ENCODE measurements around the gene AGL.
"Not testable (repeated sequence)": the region's sequence is repeated elsewhere in the genome, so short reads cannot be mapped to it uniquely, and the experiment has no call there.

Gene AGL

DNA sequence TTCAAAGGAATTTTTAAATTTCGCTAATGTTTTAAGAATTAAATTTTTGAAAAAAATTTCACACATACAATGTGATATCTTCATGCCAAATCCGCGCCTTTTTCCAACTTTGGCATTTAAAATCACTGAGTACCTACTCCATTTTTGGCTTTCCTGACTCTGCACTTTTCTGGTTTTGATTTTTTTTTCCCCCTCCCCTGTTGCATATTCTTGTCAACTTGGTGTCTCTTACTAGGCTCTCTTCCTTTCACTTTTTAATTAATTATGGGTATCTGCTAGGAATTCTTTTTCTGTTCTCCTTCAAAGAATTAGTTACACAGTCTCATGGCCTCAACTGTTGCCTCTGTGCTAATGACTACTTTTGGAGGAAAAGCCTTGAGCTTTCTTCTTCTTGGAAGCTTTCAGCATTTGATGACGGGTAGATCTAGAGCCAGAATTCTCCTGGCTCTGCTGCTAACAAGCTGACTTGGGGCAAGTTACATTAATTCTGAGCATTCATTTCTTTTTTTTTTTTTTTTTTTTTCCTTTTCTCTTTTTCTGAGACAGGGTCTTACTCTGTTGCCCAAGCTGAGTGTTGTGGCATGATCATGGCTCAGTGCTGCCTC lies 1.8 kb downstream of the AGL start:
- no peak for DNase-seq (ENCODE audit: low read depth, low spot score)

DNA sequence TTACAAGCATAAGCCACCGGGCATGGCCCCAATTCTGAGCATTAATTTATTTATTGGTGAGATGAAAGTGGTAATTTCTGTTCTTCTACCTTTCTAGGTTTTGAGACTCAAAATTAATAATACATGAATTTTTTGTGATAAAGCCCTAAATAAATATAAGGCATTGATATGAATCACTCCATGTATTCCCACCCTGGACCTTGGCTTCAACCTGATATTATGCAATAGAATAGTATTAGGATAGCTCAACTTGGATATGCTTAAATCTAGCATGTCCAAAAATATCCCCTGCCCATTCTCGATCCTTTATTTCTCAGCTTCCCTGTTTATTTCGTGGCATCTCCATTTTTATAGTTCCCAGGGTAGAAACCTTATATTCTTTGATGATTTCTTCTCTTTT lies 2.5 kb downstream of the AGL start:
- no peak for DNase-seq (ENCODE audit: low read depth, low spot score)

DNA sequence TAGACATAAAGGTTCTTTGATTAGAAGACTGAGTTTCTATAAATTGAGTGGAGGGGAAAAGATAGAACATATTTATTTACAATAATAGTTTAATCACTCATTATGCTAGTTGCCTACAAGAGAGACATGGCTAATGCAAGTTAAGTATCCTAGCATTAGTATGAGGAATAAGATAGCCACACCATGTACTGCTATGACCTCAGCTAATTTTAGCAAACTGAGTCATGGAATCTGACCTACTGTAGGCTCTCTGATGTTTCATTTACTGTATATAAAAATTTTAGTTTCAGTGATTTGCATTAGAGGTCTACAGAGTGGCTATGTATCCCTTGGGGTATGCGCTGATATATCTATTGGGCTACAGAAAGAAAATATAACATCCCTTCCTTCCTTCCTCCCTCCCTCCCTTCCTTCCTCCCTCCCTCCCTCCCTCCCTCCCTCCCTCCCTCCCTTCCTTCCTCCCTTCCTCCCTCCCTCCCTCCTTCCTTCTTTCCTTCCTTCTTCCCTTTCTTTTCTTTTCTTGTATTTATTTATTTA lies 5.8 kb downstream of the AGL start:
- no peak for DNase-seq (ENCODE audit: low read depth, low spot score)

DNA sequence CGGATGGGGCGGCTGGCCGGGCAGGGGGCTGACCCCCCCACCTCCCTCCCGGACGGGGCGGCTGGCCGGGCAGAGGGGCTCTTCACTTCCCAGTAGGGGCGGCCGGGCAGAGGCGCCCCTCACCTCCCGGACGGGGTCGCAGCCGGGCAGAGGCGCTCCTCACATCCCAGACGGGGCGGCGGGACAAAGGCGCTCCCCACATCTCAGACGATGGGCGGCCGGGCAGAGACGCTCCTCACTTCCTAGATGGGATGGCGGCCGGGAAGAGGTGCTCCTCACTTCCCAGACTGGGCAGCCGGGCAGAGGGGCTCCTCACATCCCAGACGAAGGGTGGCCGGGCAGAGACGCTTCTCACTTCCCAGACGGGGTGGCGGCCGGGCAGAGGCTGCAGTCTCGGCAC lies 6.9 kb downstream of the AGL start:
- not testable (repeated sequence) for DNase-seq (ENCODE audit: low read depth, low spot score)

DNA sequence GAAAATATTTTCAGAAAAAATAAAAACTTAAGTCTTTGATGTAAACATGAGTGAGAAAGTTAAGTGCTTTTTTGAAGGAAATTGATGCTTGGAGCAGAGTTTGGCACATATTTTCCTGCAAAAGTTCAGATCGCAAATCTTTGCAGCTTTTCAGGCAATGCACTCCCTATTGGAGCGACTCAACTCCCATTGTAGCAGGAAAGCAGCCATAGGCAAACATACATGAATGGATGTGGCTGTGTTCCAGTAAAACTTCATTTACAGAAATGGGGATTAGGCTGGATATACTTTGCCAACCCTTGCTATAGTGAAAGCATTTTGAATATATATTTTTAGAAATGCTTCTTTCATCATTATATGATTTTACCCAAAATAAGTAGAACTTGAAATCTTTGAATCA lies 8.1 kb downstream of the AGL start:
- DNase-seq (ENCODE audit: low read depth, low spot score) = no peak

DNA sequence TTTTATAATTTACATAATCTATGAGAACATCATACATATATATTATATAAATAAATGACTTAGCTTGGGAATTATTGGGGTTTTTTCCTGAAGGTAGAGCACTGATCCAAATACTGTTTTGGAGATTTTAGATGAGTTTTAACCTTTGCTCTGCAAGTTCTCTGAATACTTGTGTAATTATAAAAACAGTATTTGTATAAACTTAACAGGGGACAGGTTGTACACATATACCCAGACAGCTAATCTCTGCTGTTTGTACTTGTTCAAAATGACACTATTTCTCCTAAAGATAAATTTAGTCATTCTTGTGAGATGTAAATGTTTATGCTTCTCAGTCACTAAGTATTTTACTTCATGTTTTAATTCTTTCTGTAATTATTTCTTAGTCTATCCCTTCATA lies 8.7 kb downstream of the AGL start:
- DNase-seq (ENCODE audit: low read depth, low spot score) = no peak

DNA sequence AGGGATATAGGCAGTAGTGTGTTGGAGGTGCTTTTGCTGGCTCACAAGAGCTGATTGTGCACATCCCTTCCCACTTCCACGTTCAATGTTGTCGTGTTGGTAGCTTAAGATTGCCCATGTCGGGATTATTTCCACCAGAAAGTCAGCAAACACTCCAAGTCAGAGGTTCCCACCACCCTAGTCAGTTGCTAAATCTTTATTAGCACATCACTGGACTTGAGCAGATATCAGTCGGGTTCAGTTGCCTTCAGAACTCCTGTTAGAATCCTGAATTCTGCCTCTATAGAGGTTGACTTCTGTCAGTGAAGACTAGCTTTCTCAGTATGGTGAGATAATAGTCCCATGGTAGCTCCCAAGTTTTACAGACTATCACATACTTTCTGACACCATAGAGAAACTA lies 10.5 kb downstream of the AGL start:
- no peak for DNase-seq (ENCODE audit: low read depth, low spot score)

DNA sequence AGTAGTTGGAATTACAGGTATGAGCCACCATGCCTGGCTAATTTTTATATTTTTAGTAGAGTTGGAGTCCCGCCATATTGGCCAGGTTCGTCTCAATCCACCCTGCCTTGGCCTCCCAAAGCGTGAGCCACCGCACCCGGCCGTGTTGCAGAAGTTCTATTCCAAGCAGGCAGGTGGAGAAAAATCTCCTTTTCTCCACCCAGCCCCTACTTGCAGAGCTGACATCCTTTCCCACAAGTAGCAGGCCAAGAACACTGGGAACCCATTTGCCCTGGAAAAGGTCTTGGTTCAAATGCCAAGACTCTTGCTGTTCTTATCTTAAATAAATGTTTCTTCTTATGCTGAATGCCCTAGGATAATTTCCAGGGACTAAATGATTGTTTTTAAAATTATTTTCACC lies 17.5 kb downstream of the AGL start:
- no peak for DNase-seq (ENCODE audit: low read depth, low spot score)

DNA sequence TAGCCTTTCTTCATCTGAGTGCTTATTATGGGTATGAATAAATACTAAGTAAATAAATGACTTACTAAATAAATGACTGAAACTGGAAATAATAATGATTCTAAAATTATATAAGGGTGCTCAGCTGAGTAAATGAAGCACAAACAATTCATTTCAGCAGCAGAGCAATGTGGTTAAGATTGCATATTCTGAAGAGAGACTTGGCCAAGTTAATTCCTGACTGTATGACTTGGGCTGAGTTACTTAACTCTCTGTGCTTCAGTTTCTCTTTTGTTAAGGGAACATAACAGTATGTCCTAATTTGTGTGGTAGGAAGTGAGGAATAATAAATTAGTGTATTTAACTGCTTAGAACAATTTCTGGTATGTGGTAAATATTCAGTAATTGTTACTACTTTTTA lies 19.1 kb downstream of the AGL start:
- DNase-seq (ENCODE audit: low read depth, low spot score) = no peak

DNA sequence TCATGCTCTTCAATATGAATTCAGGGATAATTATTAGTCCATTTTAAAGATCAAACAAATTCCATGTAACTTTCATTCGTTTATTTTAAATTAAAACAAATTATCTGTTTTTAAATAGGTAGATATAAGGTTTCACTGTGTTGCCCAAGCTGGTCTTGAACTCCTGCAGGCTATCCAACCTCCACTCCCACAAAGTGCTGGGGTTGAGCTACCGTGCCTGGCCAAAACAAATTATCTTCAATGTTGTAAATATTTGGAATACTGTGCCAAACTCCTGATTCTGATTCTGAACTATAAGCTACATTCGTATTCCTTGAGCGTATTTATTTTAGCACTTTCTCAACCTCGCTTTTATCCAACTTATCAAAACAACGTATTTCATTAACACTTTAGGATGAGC lies 19.6 kb downstream of the AGL start:
- DNase-seq (ENCODE audit: low read depth, low spot score) = no peak

DNA sequence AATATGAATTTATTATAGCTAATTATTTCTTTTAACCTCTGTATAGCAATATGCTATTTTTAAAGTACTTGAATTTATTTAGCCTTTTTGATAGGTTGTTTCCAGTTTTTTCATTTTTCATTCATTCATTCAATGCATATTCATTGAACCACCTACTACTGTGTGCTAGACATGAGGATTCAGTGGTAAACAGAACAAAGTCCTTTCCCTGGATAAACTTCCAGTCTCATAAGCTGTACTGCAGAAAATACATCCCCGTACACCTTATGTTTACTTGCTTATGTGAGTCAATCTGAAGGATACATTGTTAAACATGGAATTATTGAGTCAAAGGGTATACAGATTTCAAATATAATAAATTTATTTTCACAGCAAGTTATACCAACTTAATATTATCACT lies 21.9 kb downstream of the AGL start:
- DNase-seq (ENCODE audit: low read depth, low spot score) = no peak

DNA sequence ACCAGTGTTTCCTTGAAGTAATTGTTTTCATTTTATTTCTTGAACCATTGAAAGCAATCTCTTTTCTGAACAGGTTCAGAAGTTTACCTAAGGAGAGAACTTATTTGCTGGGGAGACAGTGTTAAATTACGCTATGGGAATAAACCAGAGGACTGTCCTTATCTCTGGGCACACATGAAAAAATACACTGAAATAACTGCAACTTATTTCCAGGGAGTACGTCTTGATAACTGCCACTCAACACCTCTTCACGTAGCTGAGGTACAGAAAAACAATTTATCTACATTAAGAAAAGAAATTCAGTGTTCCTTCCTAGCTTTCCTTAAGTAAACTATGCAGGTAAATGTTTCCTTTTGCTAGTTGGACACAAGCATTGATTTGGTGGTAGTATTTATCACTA lies 27.4 kb downstream of the AGL start:
- no peak for DNase-seq (ENCODE audit: low read depth, low spot score)

DNA sequence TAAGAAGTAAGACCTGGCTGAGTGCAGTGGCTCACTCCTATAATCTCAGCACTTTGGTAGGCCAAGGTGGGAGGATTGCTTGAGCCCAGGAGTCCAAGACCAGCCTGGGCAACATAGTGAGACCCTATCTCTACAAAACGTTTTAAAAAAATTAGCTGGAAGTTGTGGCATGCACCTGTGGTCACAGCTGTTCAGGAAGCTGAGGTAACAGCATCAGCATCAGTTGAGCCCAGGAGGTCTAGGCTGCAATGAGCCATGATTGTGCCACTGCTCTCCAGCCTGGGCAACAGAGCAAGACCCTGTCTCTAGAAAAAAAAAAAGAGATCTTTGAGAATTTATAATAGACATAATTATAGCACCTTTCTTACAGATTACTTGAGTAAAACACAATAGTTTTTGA lies 36.0 kb downstream of the AGL start:
- DNase-seq (ENCODE audit: low read depth, low spot score) = no peak

DNA sequence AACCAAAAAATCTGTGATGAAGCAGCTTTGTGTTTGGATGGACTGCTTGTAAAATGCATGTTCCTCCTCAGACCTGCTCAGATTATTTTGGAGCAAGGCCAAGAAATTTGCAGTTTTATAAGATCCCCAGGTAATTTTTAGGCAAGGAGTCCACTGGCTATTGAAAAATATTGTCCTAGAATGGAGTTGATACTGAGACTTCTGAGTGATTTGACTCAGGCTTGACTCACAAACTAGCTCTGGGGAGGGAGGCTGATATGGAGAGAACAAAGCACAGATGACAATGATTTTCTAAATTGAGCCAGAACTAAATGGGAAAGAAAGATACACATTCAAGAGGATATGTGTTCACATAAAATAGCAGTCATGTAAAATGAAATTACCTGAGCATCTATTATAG lies 36.7 kb downstream of the AGL start:
- no peak for DNase-seq (ENCODE audit: low read depth, low spot score)

DNA sequence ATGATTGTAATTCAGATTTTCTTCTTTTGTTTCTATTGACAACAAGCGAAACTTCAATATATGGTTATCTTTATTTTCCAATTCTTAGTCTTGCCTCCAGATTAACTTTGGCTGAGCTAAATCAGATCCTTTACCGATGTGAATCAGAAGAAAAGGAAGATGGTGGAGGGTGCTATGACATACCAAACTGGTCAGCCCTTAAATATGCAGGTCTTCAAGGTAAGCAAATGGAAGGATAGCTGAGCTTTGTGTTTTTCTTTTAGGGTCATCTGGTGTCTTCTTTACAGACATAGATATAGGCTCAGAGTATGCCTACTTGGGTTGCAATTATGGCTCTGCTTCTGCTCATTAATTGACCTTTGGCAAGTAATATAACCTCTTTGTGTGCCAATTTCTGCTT lies 37.7 kb downstream of the AGL start:
- DNase-seq (ENCODE audit: low read depth, low spot score) = no peak

DNA sequence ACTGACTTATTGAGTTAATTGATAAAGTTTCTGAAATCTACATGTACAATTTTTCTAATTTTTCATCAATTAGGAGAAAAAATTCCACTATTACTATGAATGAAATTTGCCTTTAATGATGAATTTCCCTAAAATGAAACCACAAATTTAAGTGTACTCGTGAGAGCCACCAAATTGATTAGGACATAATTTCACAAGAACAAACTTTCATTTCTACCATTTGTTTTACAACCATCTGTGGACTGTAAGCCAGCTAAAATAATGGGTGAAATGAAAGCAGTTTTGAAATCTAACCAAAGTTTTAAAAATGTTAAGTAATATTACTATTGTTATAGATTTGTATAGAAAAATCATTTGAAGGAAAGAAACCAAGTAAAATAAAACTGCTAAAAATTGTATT lies 41.8 kb downstream of the AGL start:
- no peak for DNase-seq (ENCODE audit: low read depth, low spot score)

DNA sequence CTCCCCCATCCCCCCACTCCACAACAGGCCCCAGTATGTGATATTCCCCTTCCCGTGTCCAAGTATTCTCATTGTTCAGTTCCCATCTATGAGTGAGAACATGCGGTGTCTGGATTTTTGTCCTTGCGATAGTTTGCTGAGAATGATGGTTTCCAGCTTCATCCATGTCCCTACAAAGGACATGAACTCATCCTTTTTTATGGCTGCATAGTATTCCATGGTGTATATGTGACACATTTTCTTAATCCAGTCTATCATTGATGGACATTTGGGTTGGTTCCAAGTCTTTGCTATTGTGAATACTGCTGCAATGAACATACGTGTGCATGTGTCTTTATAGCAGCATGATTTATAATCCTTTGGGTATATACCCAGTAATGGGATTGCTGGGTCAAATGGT lies 53.1 kb downstream of the AGL start:
- not testable (repeated sequence) for DNase-seq (ENCODE audit: low read depth, low spot score)

DNA sequence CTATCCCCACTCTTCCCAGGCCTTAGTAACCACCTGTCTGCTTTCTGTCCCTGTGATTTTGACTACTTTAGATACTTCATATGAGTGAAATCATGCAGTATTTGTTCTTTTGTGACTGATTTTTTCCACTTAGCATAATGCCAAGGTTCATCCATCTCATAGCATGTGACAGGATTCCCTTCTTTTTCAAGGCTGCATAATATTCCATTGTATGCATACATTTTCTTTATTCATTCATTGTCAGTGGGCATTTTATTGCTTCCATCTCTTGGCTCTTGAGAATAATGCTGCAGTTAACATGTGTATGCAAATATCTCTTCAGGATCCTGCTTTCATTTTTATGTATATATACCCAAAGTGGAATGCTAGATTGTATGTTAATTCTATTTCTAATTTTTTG lies 56.4 kb downstream of the AGL start:
- no peak for DNase-seq (ENCODE audit: low read depth, low spot score)

DNA sequence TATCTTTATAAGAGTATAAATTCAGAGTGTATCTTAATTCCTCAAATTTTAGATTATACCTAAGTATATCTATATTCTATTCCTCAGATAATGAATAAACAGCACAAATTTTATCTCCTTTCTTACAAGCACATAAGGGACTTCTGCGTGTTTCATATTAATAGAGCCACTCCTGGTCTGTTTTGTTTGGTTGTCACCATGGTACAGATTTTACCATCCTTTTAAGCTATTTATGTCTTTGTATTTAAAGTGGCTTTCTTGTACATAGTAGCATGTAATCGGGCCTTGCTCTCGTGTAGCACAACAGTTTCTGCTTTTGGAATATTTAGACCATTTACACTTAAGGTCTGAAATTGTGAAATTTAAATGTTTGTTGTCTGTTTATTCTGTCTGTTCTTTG lies 67.1 kb downstream of the AGL start:
- DNase-seq (ENCODE audit: low read depth, low spot score) = no peak

DNA sequence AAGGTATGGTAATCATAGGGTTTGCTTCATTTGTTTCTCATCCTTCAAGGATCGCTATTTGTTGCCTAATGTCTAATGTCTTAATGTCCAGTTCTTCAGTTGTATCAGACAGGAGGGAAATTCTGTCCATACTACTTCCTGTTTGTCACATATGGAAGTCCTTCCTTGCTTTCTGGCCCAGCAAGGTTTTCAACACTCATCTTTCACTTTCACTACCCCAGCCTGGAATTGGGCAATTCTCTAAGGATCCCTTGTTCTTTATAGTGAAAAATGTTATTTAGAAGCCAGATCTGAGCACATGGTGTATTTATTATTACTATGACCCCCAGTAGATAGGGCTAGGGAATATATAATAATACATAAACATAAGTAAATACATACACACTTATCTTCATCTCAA lies 69.1 kb downstream of the AGL start:
- no peak for DNase-seq (ENCODE audit: low read depth, low spot score)

DNA sequence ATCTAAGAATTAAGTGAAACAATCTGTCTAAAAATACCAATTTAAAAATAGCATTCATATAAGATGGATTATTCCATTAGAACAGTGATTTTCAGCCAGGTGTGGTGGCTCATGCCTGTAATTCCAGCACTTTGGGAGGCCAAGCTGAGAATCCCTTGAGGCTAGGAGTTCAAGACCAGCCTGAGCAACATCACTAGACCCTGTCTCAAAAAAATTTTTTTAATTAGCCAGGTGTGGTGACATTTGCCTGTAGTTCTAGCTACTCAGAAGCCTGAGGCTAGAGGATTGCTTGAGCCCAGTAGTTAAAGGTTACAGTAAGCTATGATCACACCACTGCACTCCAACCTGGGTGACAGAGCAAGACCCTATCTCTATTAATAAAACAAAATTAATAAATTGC lies 84.6 kb downstream of the AGL start:
- DNase-seq (ENCODE audit: low read depth, low spot score) = no peak

DNA sequence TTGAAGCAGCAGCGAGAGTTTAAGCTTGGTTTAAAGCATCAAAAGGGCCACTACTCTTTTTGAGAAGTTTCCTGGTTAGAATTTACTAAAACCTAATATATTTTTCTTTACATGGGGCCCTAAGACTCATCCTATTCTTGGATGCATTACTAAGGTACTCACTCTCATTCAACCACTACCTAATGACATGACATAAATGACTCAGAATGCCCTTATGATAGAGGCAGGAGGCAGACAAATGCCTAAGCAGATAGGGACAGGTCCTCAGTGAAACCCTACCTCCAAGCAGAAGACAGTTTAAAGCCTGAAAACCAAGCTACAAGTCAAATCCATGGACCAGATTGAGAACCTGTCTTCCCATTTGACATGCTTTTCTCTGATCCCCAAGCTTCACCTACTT lies 85.4 kb downstream of the AGL start:
- no peak for DNase-seq (ENCODE audit: low read depth, low spot score)

DNA sequence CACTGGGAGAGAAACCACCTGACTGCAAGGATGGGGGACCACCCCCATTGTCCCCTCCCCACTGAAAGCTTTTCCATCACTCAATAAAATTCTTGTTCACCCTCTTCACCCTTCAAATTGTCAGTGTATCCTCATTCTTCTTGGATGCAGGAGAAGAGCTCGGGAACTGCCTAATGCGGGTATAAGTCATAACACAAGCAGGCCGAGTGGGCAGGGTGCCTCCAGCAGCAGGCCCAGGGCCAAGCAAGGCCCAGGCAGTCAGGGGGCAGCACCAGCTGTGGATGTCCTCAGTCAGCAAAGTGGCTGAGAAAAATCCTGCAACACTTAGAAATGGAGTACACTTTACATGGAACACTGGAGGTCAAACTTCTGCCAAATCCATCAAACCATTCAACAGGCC lies 85.9 kb downstream of the AGL start:
- DNase-seq (ENCODE audit: low read depth, low spot score) = no peak

DNA sequence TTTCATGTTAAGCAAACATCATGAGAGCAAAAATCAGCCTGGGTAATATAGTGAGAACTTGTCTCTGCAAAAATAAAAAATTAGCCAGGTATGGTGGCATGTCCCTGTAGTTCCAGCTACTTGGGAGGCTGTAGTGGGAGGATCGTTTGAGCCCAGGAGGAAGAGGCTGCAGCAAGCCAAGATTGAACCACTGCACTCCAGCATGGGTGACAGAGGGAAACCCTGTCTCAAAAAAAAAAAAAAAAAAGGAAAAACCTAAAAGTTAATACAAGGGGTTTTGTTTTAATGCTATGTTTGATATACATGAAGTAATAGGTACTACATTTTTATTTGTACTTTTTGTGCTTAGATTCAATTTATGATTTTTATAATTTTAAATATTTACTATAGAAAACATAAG lies 92.6 kb downstream of the AGL start:
- DNase-seq (ENCODE audit: low read depth, low spot score) = no peak

Measured in activated naive CD8-positive, alpha-beta T cell treated with anti-CD3 and anti-CD28 coated beads, Interleukin-2, amount 50 U/mL, for 16 hours (primary cell).